GM18519 (cell line): Measurements from ENCODE around the gene HSFX4.
A peak's percentile ranks its signal among the peaks of the same experiment; 100 is the strongest.
"Not testable (repeated sequence)": the region's sequence is repeated elsewhere in the genome, so short reads cannot be mapped to it uniquely, and the experiment has no call there.

Experiments
- ATAC-seq: cut with Tn5 transposase; IDR thresholded peaks from one replicate; pipeline ENCODE4 v1.9.1; 2021; ENCODE audit warnings: mild to moderate bottlenecking, moderate library complexity; ENCODE audit not compliant: unreplicated experiment, low FRiP score

HSFX4 gene, protein sequence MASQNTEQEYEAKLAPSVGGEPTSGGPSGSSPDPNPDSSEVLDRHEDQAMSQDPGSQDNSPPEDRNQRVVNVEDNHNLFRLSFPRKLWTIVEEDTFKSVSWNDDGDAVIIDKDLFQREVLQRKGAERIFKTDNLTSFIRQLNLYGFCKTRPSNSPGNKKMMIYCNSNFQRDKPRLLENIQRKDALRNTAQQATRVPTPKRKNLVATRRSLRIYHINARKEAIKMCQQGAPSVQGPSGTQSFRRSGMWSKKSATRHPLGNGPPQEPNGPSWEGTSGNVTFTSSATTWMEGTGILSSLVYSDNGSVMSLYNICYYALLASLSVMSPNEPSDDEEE

DNA sequence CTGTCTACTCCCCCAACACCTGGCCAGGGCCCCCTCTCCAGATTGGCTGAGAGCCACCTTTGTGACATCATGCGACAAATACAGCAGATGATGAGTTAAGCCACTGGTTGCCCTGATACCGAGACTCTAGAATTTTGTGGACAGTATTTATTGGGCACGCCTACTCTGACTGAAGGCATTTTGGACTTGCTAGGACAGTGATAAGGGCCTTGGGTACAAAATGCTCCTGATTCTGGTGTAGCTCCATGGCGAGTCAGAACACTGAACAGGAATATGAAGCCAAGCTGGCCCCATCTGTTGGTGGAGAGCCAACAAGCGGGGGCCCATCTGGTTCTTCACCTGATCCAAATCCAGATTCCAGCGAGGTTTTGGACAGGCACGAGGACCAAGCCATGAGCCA is at the start of gene HSFX4:
TSS of gene HSFX4 (plus strand) at position 174 of the 400 bp plus-strand sequence. CDS start at position 246, 72 bp downstream.
- ATAC-seq, result not testable (repeated sequence)

DNA sequence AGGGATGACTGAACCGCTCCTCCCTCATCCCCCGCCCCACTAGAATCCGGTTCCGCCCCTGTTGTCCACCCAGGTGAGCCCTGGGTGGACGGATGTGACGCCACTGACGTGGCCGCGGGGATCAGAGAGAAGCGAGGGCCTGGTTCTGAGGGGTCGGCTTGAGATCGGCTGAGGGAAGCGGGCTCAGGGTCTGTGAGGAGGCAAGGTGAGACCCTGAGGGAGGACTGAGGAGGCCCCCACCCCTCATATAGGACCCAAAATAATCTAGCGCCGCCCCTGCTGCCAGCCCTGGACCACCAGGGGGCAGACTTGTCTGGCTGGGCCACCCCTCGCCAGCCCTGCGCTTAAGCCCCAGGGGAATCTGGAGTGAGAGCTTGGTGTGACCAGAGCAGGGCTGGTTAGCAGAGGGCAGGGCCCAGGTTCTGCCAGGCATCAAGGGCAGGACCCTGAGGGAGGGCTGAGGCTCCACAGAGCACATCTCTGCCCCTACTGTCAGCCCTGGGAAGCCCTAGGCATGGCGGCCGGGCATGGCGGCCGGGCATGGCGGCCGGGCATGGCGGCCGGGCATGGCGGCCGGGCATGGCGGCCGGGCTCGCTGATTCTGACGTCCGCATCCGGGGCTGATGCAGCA is 48.2 kb upstream of the HSFX4 start, which contains the start of gene MAGEA8:
TSS of gene MAGEA8 (plus strand) at position 103 of the 631 bp plus-strand sequence. CDS start 3,090 bp downstream, outside the sequence.
- no peak for ATAC-seq

DNA sequence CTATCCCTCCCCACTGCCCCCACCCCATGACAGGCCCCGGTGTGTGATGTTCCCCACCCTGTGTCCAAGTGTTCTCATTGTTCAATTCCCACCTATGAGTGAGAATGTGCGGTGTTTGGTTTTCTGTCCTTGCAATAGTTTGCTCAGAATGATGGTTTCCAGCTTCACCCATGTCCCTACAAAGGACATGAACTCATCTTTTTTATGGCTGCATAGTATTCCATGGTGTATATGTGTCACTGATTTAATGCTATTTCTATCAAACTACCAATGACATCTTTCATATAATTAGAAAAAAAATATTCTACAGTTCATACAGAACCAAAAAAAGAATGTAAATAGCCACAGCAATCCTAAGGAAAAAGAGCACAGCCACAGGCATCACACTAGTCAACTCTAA is 38.5 kb upstream of the HSFX4 start:
- ATAC-seq, result not testable (repeated sequence)

DNA sequence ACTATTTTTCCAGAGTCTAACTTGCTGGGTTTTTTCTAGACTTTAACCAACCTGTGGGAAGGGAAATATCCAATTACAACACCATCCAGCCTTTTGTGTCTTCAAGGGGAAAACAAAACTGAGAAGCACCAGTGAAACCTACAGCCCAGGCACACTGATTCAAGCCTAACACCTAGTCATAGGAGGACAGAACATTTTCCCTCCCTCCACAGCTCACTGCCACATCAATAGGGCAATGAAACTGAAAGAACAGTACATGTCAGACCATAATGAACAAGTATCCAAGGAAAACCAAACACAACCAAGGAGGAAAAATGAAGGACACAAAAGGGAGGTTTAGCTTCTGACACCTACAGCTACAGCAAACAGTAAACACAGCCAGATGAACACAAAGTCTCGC is 30.8 kb upstream of the HSFX4 start:
- no peak for ATAC-seq

DNA sequence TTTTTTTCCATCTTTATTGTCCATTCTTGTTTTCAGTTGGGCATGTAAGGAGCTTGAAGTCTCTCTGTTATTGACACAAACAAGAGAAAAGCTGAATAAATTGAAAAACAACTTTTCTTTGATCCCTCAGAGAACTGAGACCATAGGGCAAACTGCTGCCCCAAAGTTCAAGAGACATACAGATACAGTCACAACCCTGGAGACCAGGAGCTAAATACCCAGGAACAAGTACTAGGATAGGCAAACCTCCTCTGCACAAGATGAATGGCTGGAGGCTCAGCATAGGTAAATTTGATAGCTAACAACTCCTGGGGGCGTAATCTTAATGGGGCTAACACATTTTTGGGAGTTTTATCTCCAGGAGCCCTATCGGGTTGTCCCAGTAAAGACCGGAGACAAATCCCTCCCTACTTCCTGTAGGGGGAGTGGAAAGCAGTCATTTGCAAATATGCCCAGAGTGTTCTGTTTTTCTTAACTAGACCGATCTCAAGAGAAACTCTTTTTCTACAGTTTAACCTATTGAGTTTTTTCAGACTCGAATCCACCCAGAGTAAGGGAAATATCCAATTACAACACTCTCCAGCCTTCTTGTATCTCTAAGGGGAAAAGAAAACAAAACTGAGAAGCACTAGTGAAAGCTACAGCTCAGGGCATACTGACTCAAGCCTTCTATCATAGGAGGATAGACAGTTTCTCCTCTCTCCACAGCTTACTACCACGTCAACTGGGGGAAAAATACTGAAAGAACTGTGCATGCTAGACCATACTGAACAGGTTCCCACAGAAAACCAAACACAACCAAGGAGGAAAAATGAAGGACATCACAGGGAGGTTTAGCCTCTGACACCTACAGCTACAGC is 25.3 kb upstream of the HSFX4 start:
- ATAC-seq, result no peak

DNA sequence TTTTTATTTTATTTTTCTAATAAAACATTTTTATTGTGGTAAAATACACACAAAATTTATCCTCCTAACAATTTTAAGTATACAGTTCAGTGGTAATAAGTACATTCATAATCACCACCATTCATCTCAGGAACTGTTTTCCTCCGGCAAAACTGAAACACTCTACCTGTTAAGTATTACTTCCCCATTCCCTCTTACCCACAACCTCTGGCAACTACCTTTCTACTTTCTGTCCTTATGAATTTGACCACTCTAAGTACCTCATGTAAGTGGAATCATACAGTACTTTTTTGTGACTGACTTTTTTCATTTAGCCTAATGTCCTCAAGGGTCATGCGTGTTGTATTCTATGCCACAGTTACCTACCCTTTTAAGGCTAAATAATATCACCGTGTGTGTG is 21.1 kb upstream of the HSFX4 start:
- peak; percentile 79 for ATAC-seq

DNA sequence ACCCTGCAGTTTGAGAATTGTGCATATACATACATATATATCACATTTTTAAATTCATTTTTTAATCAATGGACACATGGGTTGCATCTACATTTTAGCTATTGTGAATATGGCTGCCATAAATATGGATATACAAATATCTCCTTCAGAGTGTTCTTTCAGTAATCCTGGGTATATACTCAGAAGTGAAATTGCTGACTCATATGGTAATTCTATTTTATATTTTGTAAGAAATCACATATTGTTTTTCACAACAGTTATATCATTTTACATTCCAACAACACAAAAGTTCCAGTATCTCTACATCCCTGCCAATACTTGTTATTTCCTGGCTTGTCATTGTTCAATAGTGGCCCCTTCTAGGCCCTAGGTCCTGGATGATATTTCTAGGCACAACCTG is 20.6 kb upstream of the HSFX4 start:
- ATAC-seq, result no peak

DNA sequence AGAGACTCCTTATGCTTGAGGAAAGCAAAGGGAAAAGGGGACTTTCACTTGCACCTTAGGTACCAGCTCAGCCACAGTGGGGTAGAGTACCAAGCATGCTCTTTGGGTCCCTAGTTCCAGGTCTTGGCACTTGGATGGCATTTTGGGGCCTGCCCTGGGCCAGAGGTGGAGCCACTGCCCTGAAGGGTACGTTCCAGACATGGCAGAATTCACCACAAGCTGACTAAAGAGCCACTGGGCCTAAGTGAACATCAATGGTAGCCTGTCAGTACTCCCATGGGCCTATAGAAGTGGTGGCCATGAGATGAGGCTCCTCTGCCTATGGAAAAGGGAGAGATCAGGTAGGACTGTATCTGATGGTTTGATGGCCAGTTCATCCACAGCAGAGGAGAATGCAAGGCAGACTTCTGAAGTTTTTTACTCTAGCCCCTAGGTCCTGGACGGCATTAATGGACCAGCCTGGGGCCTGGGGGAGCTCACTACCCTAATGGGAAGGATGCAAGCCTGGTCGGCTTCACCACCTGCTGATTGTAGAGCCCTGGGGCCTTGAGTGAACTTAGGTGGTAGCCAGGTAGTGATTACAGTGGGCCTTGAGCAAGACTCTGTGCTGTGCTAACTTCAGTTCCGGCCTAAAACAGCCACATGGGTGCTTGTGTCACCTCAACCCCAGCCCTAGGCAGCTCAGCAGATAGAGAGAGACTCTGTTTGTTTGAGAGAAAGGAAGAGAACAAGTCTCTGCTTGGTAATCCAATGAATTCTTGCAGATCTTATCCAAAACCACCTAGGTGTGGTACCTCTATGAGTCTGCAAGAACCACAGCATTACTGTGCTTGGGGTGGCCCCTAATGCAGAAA is 19.8 kb upstream of the HSFX4 start:
- no peak for ATAC-seq

DNA sequence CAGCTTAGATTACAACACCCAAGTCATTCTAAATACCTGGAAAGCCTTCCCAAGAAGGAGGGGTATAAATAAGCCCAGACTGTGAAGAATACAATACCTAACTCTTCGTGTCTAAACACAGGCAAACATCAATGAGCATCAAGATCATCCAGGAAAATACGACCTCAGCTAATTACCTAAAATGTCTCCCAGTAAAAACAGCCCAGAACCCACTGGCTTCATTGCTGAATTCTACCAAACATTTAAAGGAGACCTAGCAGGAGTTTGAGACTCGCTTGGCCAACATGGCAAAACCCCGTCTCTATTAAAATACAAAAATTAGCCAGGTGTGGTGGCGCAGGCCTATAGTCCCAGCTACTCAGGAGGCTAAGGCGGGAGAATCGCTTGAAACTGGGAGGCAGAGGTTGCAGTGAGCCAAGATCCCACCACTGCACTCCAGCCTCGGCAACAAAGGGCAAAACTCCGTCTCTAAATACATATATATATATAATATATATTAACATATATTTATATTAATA is 19.1 kb upstream of the HSFX4 start:
- no peak for ATAC-seq

DNA sequence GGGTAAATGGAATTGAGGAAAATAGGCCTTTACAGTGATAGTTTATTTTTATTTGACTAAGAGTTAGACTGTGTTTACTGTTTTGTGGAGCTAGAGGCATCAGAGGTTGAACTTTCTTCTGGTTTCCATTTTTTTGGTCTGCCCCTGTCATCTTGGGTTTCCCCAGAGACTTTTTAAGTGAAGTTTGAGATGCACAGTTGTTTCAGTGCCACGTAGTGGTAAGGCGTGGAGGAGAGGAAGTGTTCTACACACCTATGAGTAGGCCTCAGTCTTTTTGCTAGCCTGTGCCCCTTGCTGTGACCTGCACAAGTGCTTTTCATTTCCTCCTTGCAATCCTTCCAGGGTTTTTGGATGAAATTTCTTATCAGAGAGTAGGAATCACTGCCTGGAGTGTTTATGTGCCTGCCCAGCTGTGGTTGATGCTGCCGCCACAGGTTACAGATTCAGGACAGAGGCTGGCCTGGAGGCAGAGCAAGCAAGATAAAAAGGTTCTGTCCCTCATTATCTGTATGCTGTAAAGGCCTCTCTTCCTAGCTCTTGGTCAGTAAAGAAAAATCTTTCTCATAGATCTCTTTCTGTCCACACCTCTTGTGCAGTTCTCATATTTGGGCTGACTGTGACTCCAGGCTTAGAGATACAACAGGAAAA is 12.5 kb upstream of the HSFX4 start:
- peak; percentile 84 for ATAC-seq

DNA sequence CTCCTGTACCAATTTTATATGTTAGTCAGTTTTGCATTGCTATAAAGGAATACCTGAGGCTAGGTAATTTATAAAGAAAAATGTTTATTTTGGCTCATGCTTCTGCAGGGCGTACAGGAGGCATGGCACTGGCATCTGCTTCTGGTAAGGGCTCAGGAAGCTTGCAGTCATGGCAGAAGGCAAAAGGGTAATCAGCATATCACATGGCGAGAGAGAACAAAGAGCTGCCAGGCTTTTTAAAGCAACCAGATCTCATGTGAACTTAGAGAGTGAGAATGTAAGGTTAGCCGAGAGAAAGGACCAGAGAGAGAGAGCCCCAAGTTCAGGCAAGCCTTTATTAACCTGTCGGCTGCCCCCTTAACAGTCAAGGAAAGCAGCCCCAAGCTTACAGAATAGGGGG is 5.5 kb upstream of the HSFX4 start:
- not testable (repeated sequence) for ATAC-seq

DNA sequence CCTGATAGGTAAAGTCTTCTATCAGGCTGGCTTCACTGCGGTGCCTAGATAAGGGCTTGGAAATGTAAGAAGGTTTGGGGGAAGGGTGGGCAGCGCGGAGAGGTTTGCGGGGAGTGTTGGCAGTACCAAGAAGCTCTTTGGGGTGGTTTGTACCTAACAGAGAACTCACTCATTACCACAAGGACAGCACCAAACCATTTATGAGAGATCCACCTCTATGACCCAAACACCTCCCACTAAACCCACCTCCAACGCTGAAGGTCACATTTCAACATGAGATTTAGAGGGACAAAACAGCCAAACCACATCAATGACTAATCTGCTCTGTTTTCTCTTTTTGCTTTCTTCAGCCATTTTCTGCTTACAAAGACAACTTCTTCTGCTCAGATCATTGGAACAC is 4.9 kb upstream of the HSFX4 start:
- not testable (repeated sequence) for ATAC-seq

DNA sequence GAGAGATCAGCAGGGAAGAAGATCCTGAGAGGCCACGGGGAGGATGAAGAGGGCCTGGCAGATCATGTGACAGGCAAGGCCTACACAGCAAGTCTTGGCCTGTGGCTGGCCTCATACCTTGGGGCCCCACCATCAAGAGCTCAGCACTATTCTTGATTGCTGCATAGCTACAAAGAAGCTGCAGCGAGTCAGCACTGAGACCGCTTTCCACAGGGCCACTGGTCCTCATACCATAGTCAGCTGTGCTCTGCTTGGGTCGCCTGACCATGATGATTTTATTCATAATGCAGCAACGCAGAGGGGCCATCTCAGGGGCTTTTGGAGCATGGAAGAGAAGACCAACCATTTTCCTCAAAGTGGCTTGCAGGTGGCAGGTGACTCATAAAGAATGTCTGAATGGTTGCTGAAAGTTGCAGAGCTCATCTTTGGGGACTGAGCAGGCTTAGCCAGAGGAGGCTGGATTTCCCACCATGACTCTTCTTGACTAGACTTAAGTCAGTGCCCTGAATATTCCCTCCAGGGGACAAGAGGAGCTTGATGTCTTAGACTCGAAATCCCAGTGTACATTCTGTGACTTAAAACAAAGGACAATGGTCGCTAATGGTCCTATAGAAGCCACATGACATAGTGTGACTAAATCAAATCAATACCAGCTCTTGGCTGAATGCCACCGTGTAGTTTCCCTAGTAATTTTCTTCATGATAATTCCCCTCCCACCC is 2.0 kb upstream of the HSFX4 start:
- not testable (repeated sequence) for ATAC-seq

DNA sequence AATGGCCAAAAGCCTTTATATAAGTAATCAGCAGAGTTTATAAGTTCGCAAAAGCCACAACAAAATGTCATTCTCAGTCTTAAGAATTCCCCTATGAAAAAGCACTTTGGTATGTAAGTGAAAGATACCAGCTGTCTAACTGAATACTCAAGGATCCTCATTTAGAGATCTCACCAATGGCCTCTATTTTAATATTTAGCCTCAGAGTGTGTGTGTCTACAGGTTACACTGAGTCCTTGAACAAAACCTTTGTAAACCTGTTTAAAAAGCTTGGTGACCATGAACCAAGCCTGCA is 1.5 kb upstream of the HSFX4 start:
- not testable (repeated sequence) for ATAC-seq

DNA sequence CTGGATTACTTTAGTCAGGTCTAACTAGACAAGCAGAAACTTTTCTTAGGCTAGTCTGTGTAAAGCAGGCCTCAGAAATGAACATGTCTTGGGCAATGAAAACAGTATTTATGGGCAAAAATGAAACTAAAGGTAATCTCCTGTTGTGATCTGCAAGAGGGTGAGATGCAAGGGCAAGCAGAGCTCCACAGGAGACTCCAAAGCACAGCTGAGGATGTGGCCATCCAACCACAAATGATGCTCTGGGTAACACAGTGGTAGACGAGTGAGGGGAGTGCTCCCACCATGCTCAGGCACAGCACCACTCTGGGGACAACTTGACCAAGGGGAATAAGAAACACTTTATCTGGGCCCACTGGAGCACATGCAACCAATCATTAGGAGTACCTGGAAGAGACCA is 738 bp upstream of the HSFX4 start:
- not testable (repeated sequence) for ATAC-seq

DNA sequence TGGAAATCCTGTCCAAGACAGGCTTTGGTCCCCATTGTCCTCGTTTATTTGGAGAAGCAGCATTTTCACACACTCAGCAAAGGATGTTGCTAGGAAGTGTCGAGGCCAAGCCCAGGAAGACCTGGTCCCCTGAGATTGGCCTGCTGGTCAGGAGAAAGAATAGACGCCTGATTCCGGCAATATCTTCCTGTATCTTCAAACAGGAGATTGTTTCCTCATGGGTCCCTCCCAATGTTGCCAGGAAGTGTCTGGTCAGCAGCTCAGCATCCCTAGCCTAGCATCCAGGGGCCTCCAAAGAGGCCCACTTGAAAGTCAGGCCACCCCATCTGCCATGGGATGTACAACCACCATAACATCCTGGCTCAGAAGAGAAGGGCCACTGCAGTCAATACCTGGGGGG is 2.0 kb downstream of the HSFX4 start:
- not testable (repeated sequence) for ATAC-seq

DNA sequence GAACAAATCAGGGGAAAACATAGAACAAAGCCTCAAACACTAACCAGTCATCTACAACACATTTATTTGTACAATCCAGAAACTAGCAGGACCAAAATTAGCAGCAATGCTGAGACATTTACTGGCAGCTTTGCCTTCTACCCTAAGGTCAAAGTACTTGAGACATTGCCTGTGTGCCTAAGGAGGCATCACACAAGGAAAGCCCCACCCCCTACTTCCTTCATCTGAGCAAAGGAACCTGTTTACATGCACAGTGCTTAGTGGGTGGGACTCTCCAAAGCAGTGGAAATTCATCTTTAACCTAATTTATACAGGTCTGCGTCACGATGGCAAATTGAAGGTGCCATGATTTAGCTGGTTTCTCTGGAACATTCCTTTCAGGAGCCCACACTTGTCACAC is 2.8 kb downstream of the HSFX4 start:
- ATAC-seq, result not testable (repeated sequence)

DNA sequence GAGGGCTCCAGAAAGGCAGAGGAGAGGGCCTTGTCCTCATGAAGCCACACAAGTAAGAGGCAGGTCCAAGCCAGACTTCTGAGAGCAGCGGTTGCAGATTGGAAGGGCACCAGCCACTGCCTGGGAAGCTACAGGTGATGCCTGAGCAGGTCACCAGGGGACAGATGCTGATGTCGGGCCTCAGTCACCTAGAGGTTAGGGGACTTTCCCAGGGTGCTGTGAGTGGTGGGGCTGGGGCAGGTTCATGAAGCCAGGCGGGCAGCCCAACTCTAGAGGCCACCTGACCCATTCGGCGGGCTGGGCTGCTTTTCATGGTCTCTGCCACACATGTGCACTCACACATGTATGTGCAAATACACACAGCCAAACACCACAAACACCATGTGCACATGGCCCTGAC is 3.6 kb downstream of the HSFX4 start:
- not testable (repeated sequence) for ATAC-seq

DNA sequence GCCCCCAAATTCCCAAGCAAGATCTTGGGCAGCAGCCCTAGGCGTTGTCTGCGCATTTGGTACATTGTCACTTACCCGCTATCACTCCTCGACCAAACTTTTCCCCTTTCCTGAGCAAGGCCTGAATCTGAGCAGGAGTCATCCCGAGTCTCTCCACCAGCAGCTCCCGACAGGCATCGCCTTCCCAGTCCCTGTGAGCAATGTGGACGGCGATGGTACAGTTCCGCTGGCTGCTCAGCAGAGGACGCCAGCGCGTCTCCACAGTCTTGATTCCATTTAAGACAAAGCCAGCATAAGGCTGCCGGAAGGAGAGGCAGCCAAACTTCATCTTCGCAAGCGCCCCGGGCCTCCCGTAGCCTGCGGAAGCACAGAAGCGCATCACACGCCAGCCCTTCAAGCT is 4.2 kb downstream of the HSFX4 start:
- ATAC-seq, result not testable (repeated sequence)
